Heart left ventricle (tissue), 16 donors: ENCODE results near the gene KIAA1191. TPM values are rescaled to one million over a fixed set of nuclear protein-coding genes. Genes with fewer than 3 reads are reported as not detected.

Source experiments
- ATAC-seq, 4 donors: fragments of 200-7000 bp; cut with Tn5 transposase; one replicate each; pipeline ENCODE4 v1.9.1; 2020 to 2022; ENCODE audit warnings: moderate library complexity in 4 of 4, mild to moderate bottlenecking in 3 of 4, moderate number of reproducible peaks in 1 of 4
- DNase-seq, 5 donors: peaks; one replicate each; pipeline ENCODE4 v3.0.0-alpha.2; 2020
- H3K27ac ChIP-seq, 12 donors: fragments of 200-600 bp; sonication (generic) in 4 of 12; one replicate each; pipeline versions ENCODE4 v1.5.0 to v1.8.0; 2016 to 2022; ENCODE audit warnings: mild to moderate bottlenecking in 2 of 12
- H3K27me3 ChIP-seq, 9 donors: fragments of 200-600 bp; sonication (generic) in 2 of 9; one replicate each; pipeline versions ENCODE4 v1.5.1 to v1.8.0; 2016 to 2022; ENCODE audit warnings: mild to moderate bottlenecking in 3 of 9
- H3K36me3 ChIP-seq, 9 donors: fragments of 200-600 bp; sonication (generic) in 2 of 9; one replicate each; pipeline versions ENCODE4 v1.5.0 to v1.8.0; 2018 to 2022; ENCODE audit warnings: mild to moderate bottlenecking in 2 of 9
- H3K4me1 ChIP-seq, 12 donors: fragments of 200-600 bp; sonication (generic) in 4 of 12; one replicate each; pipeline versions ENCODE4 v1.5.0 to v1.8.0; 2016 to 2022; ENCODE audit warnings: mild to moderate bottlenecking in 3 of 12
- H3K4me3 ChIP-seq, 12 donors: fragments of 200-600 bp; sonication (generic) in 4 of 12; one replicate each; pipeline versions ENCODE4 v1.5.0 to v1.8.0; 2017 to 2022; ENCODE audit warnings: mild to moderate bottlenecking in 9 of 12, moderate library complexity in 4 of 12
- H3K9me3 ChIP-seq, 12 donors: fragments of 200-600 bp; sonication (generic) in 4 of 12; one replicate each; pipeline versions ENCODE4 v1.5.0 to v1.8.0; 2016 to 2022; ENCODE audit warnings: mild to moderate bottlenecking in 1 of 12
- POLR2A ChIP-seq, 2 donors: fragments of 450-650 bp; IDR thresholded peaks; one replicate each; pipeline ENCODE4 v1.6.1; 2017; ENCODE audit warnings: antibody characterized with exemption in 2 of 2, mild to moderate bottlenecking in 2 of 2, moderate library complexity in 2 of 2
- WGBS, 4 donors: extraction: QIAGEN DNeasy Blood & Tissue Kit in 2 of 4; methylation state at CpG; one replicate each; pipeline versions ENCODE4 v1.1.5 to v1.1.7; 2013 to 2018; 5-methylcytosine and 5-hydroxymethylcytosine counted together
- intact Hi-C, 10 donors: fragments of 100-400 bp; cut with DNase I; formaldehyde crosslinking; loops; one replicate each; pipeline versions ENCODE4 v1.11.1 to v1.14.2; 2022
- polyA plus RNA-seq, 2 donors: library from polyadenylated mRNA; stranded (reverse); fragments of 200-250 nt; gene quantifications; one replicate each; pipeline ENCODE4 v1.2.3, GENCODE V29; 2013
- total RNA-seq, 9 donors: library from RNA; depleted of rRNA in 2 of 9; stranded (reverse); fragments of >200 nt in 2 of 9; fragmentation: NEBNext Ultra II Directional in 3 of 9; extraction: Animal tissue kit (Norgen Biotek cat#: 25700) in 3 of 9; gene quantifications; one replicate each; pipeline versions ENCODE4 v1.1.0 to v1.2.4, GENCODE V29; 2016 to 2023
- TF ChIP-seq, protein P1 (sequence below), 12 donors: fragments of 200-600 bp; sonication (generic) in 4 of 12; IDR thresholded peaks; one replicate each; pipeline versions ENCODE4 v1.5.0 to v1.8.0; 2018 to 2022; ENCODE audit warnings: antibody characterized with exemption in 12 of 12, mild to moderate bottlenecking in 5 of 12
- donor health status: ischemic (EF 13 %, LVEDD 7.1; RV severe dilation, severe dysfunction).
- donor health status: healthy with polysubstance abuse.
- donor health status: DM: no; HTN: yes; CAD: no.
- donor health status: DM: no; HTN: no; CAD: no.
- donor health status: ischemic (EF 25% LVEDD 6.9; RV normal size, moderate dysfunction).
- donor health status: ischemic (EF 25% LVEDD 5.7; RV mildly dilated, moderate dysfunction).
- donor health status: healthy.
- donor health status: DM: yes; HTN: yes; CAD: no.
- donor health status: ischemic (EF 35%, LVEDD 5.7; RV mildly dilated, moderate dysfunction).
- donor health status: nonischemic (EF 11% LVEDD 7.7; RV severe dilation, severe dysfunction).
- donor health status: DM: yes; HTN: yes; CAD: no.
- donor health status: PGD.
- donor health status: ischemic (EF 29% LVEDD 5.4; RV normal size, mild dysfunction).
- donor health status: nonischemic (EF 23%, LVEDD 6.1; RV moderate dilation, normal function).

Gene KIAA1191
- total and polyA plus RNA-seq, 11 donors, result 42.8 to 143 (median 99.4) TPM

DNA sequence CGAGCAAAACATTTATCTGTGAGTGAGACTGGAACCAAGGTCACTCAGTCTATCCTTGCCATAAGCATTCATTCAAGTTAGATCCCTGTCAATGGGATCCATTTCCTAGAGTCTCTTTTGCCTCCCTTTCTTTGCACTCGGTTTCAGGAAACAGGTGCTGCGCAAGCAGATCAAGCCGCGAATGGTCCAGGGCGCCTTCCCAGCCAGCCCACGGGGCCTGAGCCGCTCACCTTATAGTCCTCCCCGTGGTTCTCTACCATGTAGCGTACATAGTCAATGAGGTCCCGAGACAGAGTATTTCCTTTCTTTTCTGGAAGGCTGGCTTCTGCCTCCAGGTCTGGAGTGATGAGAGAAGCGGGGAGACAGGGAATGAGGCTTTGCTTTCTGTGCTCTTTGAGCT lies 23.4 kb upstream of the KIAA1191 start:
- no peak for TF ChIP-seq POLR2A (IDR thresholded peaks at IDR 0.05)
- TF ChIP-seq, protein P1, sequence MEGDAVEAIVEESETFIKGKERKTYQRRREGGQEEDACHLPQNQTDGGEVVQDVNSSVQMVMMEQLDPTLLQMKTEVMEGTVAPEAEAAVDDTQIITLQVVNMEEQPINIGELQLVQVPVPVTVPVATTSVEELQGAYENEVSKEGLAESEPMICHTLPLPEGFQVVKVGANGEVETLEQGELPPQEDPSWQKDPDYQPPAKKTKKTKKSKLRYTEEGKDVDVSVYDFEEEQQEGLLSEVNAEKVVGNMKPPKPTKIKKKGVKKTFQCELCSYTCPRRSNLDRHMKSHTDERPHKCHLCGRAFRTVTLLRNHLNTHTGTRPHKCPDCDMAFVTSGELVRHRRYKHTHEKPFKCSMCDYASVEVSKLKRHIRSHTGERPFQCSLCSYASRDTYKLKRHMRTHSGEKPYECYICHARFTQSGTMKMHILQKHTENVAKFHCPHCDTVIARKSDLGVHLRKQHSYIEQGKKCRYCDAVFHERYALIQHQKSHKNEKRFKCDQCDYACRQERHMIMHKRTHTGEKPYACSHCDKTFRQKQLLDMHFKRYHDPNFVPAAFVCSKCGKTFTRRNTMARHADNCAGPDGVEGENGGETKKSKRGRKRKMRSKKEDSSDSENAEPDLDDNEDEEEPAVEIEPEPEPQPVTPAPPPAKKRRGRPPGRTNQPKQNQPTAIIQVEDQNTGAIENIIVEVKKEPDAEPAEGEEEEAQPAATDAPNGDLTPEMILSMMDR (IDR thresholded peaks at IDR 0.05), result no peak
- Histone ChIP-seq H3K9me3 (no peaks in the 10 kb centered on the region), H3K4me3 (no peak overlapping the region), H3K27ac (no peak overlapping the region), H3K27me3 (no peaks in the 10 kb centered on the region), H3K4me1 (peaks cover 3 to 46% (median 26%) of the 10 kb centered on the region in 12 donors), H3K36me3 (peaks cover 0 to 51% (median 39%) of the 10 kb centered on the region in 9 donors)
- DNase-seq (peak in 1 of 5 donors; percentile 9), ATAC-seq (no peak)
- intact Hi-C loops, result loop anchor here in 1 of 10 donors (10.0 kb wide), 1 partner anchor 150 kb away; the partner anchor contains the start of gene RNF44
- 87 to 94% (median 91%) methylated on average over 12 of the region's 12 CpGs for WGBS, 4 donors

DNA sequence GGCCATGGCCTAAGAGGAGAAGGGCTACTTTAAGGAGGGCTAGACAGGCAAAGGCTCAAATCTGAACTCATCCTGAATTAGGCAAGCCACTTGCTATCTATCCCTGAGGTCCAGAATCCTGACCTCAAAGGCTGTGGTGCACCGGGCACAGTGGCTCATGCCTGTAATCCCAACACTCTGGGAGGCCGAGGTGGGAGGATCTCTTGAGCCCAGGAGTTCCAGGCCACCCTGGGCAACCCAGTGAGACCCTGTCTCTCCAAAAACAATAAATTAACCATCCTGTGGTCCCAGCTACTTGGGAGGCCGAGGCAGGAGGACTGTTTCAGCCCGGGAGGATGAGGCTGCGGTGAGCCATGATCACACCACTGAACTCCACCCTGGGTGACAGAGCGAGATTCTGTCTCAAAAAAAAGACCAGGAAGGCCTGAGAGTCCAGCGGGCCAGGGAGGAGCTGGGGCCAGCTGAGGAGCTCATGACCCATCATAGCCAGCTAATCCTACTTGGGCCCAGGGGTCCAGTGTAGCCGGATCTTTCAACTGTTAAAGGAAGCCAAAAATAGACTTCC lies 22.9 kb upstream of the KIAA1191 start:
- WGBS, 4 donors, result 87 to 90% (median 88%) methylated on average over 8 of the region's 8 CpGs
- no peaks in the 10 kb centered on the region for H3K27me3 ChIP-seq
- DNase-seq (peak in 1 of 5 donors; percentile 11), ATAC-seq (no peak)
- intact Hi-C loops, result loop anchor here in 1 of 10 donors (10.0 kb wide), 1 partner anchor 150 kb away; the partner anchor contains the start of gene RNF44
- H3K27ac ChIP-seq, result no peak overlapping the region
- H3K4me1 ChIP-seq, result peaks cover 3 to 41% (median 21%) of the 10 kb centered on the region in 12 donors
- no peaks in the 10 kb centered on the region for H3K9me3 ChIP-seq
- no peak for TF ChIP-seq POLR2A (IDR thresholded peaks at IDR 0.05)
- TF ChIP-seq, protein P1 (IDR thresholded peaks at IDR 0.05), result no peak
- peaks cover 0 to 53% (median 39%) of the 10 kb centered on the region in 9 donors for H3K36me3 ChIP-seq
- no peak overlapping the region for H3K4me3 ChIP-seq

DNA sequence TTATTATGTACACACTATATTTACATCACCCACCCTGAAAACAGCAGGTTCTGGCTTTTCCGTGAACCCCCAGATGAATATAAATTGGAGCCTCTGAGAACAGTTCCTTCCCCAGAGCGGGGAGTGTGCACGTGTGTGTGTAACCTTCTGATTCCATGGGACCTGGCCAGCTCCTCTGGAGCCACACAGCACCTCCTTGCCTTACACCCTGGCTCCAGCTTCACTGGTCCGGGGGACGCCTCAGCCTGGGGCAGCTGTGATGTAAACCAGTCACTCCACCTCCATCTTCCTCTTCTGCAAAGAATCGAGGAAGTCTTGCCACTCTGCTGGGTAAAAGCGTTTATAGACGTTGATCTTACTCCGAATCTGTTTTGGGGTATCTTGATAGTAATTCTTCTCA lies 22.4 kb upstream of the KIAA1191 start:
- Histone ChIP-seq H3K27ac (peak overlapping the region in 1 of 12 donors; percentile 46), H3K36me3 (peaks cover 0 to 53% (median 39%) of the 10 kb centered on the region in 9 donors), H3K4me3 (no peak overlapping the region), H3K9me3 (no peaks in the 10 kb centered on the region), H3K4me1 (peaks cover 3 to 38% (median 20%) of the 10 kb centered on the region in 12 donors), H3K27me3 (no peaks in the 10 kb centered on the region)
- intact Hi-C loops, result loop anchor here in 1 of 10 donors (10.0 kb wide), 1 partner anchor 151 kb away; the partner anchor contains the start of gene RNF44
- no peak for ATAC-seq
- 76 to 92% (median 86%) methylated on average over 9 of the region's 9 CpGs for WGBS, 4 donors
- DNase-seq, result no peak
- TF ChIP-seq POLR2A (IDR thresholded peaks at IDR 0.05), result no peak
- TF ChIP-seq, protein P1 (IDR thresholded peaks at IDR 0.05), result no peak

DNA sequence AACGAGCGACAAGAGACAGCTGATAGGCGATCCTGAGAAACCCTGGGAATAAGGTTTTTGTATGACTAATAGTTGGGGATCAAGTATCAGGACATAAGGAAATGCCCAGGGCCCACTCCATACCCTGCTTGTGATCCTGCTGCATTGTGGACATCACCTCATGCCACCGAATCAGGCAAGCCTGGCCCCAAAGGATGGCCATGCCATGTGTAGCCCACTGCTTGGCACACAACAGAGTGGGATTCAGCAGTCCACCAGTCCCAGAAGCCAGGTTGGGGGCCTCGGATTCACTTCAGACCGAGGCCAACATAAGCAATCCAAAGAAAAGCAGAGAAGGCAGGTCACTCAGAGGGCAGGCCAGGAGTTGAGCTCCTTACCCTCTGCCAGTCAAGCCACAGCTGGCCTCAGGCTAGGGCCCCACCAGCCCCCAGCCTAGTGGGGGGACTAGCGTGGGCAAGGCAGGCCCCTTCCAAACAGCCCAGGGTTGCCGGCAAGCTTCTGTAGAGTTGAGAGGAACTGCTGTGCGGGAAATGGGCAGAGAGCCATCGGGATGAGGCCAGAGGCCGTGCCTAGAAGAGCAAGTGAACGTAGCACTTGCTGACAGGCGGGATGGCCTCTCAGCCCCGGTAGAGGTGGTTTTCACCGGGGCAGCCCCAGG lies 21.8 kb upstream of the KIAA1191 start:
- no peaks in the 10 kb centered on the region for H3K9me3 ChIP-seq
- H3K36me3 ChIP-seq, result peaks cover 0 to 53% (median 39%) of the 10 kb centered on the region in 9 donors
- WGBS, 4 donors, result 70 to 78% (median 75%) methylated on average over 15 of the region's 15 CpGs
- no peak for ATAC-seq
- peak overlapping the region in 3 of 12 donors; percentile 4 to 86 (median 46) for H3K27ac ChIP-seq
- intact Hi-C loops, result loop anchor here in 1 of 10 donors (10.0 kb wide), 1 partner anchor 151 kb away; the partner anchor contains the start of gene RNF44
- peak in 1 of 5 donors; percentile 37 for DNase-seq
- no peak overlapping the region for H3K4me3 ChIP-seq
- no peaks in the 10 kb centered on the region for H3K27me3 ChIP-seq
- peaks cover 3 to 38% (median 20%) of the 10 kb centered on the region in 12 donors for H3K4me1 ChIP-seq
- TF ChIP-seq, protein P1 (IDR thresholded peaks at IDR 0.05), result no peak
- TF ChIP-seq POLR2A (IDR thresholded peaks at IDR 0.05), result no peak
